Keratinocyte (primary cell): ENCODE results near the gene EPB41. TPM values are rescaled to one million over a fixed set of nuclear protein-coding genes. Genes with fewer than 3 reads are reported as not detected.

Experiments
- DNase-seq: peaks from one replicate; pipeline ENCODE4 v3.0.0-alpha.2; 2011; ENCODE audit warnings: low read depth, missing footprints, low spot score
- FAIRE-seq: peaks from 2 replicates; lab custom pipeline; 2011; peaks lifted over from hg19 to GRCh38; lab: Jason Lieb, UNC
- H2AFZ ChIP-seq: 2 replicates; pipeline ENCODE4 v1.6.0; 2012; ENCODE audit warnings: low read length, control low read depth, inconsistent platforms; ENCODE audit not compliant: control insufficient read depth
- H3K27ac ChIP-seq: 2 replicates; pipeline ENCODE4 v1.5.1; 2011; ENCODE audit warnings: low read length; ENCODE audit not compliant: control insufficient read depth, insufficient read depth
- H3K27me3 ChIP-seq: 3 replicates; pipeline ENCODE4 v1.6.0; 2011; ENCODE audit warnings: low read length; ENCODE audit not compliant: control insufficient read depth, insufficient read depth; ENCODE audit errors: extremely low read depth
- H3K36me3 ChIP-seq, 2 experiments: 2 replicates in 1 of 2; 3 replicates in 1 of 2; pipeline ENCODE4 v1.5.1; 2011; ENCODE audit warnings: low read length in 2 of 2, mild to moderate bottlenecking in 1 of 2; ENCODE audit not compliant: control insufficient read depth in 2 of 2, insufficient read depth in 2 of 2; ENCODE audit errors: extremely low read depth in 1 of 2
- H3K4me1 ChIP-seq: 3 replicates; pipeline ENCODE4 v1.5.1; 2011; ENCODE audit warnings: low read length; ENCODE audit not compliant: control insufficient read depth, insufficient read depth; ENCODE audit errors: extremely low read depth
- H3K4me2 ChIP-seq: 3 replicates; pipeline ENCODE4 v1.6.0; 2011; ENCODE audit warnings: low read depth, low read length; ENCODE audit not compliant: control insufficient read depth, insufficient read depth; ENCODE audit errors: extremely low read depth
- H3K4me3 ChIP-seq, 3 experiments: fragments of 200-600 bp in 1 of 3; sonication (generic) in 1 of 3; 2 replicates in 2 of 3; 3 replicates in 1 of 3; pipeline ENCODE4 v1.5.1; 2011 to 2016; ENCODE audit warnings: low read length in 3 of 3, mild to moderate bottlenecking in 3 of 3, control low read depth in 2 of 3, inconsistent platforms in 1 of 3, low read depth in 1 of 3, mixed read lengths in 1 of 3, mixed run types in 1 of 3, moderate library complexity in 1 of 3; ENCODE audit not compliant: control insufficient read depth in 2 of 3, insufficient read depth in 2 of 3; ENCODE audit errors: extremely low read depth in 1 of 3
- H3K79me2 ChIP-seq: 2 replicates; pipeline ENCODE4 v1.6.0; 2012; ENCODE audit warnings: low read length; ENCODE audit not compliant: control insufficient read depth, insufficient read depth
- H3K9ac ChIP-seq: 3 replicates; pipeline ENCODE4 v1.6.0; 2011; ENCODE audit warnings: low read length; ENCODE audit not compliant: control insufficient read depth, insufficient read depth; ENCODE audit errors: extremely low read depth
- H3K9me1 ChIP-seq: 3 replicates; pipeline ENCODE4 v1.6.0; 2011; ENCODE audit warnings: low read length; ENCODE audit not compliant: control insufficient read depth, insufficient read depth; ENCODE audit errors: extremely low read depth
- H3K9me3 ChIP-seq: 2 replicates; pipeline ENCODE4 v1.5.1; 2012; ENCODE audit warnings: low read depth, low read length; ENCODE audit not compliant: control insufficient read depth
- H4K20me1 ChIP-seq: 3 replicates; pipeline ENCODE4 v1.6.0; 2011; ENCODE audit warnings: low read length; ENCODE audit not compliant: control insufficient read depth, insufficient read depth; ENCODE audit errors: extremely low read depth
- CTCF ChIP-seq, 3 experiments: IDR thresholded peaks in 1 of 3; conservative IDR thresholded peaks in 1 of 3; optimal IDR thresholded peaks in 1 of 3; 2 replicates in 2 of 3; 3 replicates in 1 of 3; pipeline versions ENCODE3 to v1.5.1; 2011; ENCODE audit warnings: low read length in 3 of 3, mild to moderate bottlenecking in 3 of 3, moderate library complexity in 2 of 3, control low read depth in 1 of 3, inconsistent platforms in 1 of 3; ENCODE audit not compliant: insufficient read depth in 2 of 3; ENCODE audit errors: extremely low read depth in 1 of 3
- EZH2 ChIP-seq: IDR thresholded peaks from one replicate; pipeline ENCODE4 v1.6.1; 2012; ENCODE audit warnings: inconsistent platforms, mild to moderate bottlenecking, low read length, moderate library complexity
- dilution Hi-C: fragments of 300-500 bp; cut with MboI; formaldehyde crosslinking; loops from one replicate; pipeline ENCODE4 v1.7.0; 2020; ENCODE audit warnings: low sequenced_read_pairs; ENCODE audit not compliant: extremely low pct_ligation_motif_present
- polyA plus RNA-seq, 5 experiments: library from polyadenylated mRNA; depleted of rRNA in 3 of 5; stranded (reverse) in 3 of 5; stranded (forward) in 1 of 5; unstranded in 1 of 5; fragments of >200 nt; gene quantifications; 1 replicate in 1 of 5; 2 replicates in 3 of 5; 3 replicates in 1 of 5; pipeline versions ENCODE4 v1.2.1 to v1.2.3, GENCODE V29; 2011 to 2012; ENCODE audit warnings: missing spikeins in 2 of 5, low read depth in 1 of 5, low replicate concordance in 1 of 5

Gene EPB41
- polyA plus RNA-seq, 1 donor (not counting 4 experiments of a cell fraction or from before 2014, with no cell fraction given): 21.1 TPM

GRCh38 chr1:29022620-29023019, 108.3 kb downstream of the EPB41 start:
- Histone ChIP-seq H3K9me3 (no peaks in the 10 kb centered on the region), H3K36me3 (no peaks in the 10 kb centered on the region), H3K9me1 (no peaks in the 10 kb centered on the region), H3K4me3 (no peak overlapping the region), H3K4me2 (no peak overlapping the region), H3K79me2 (no peaks in the 10 kb centered on the region), H2AFZ (no peak overlapping the region), H3K27ac (no peak overlapping the region), H3K4me1 (no peaks in the 10 kb centered on the region), H4K20me1 (no peaks in the 10 kb centered on the region), H3K27me3 (no peaks in the 10 kb centered on the region), H3K9ac (no peak overlapping the region)
- dilution Hi-C loops: no loop called here
- DNase-seq (no peak), FAIRE-seq (no peak)
- TF ChIP-seq EZH2: no peak
- TF ChIP-seq CTCF (optimal IDR thresholded peaks at IDR 0.05 in 1 of 3, IDR thresholded peaks at IDR 0.05 in 1 of 3, conservative IDR thresholded peaks at IDR 0.05 in 1 of 3; ENCODE audit: extremely low read depth in 1 of 3, insufficient read depth in 2 of 3, low read length in 3 of 3): no peak

- no peak for FAIRE-seq
- dilution Hi-C loops: no loop called here
- H3K4me2 ChIP-seq: no peak overlapping the region
Observed at GRCh38 chr1:29029667-29030066, 115.3 kb downstream of the EPB41 start.

More at GRCh38 chr1:29029667-29030066, 115.3 kb downstream of the EPB41 start:
- Histone ChIP-seq H3K27me3 (no peaks in the 10 kb centered on the region), H3K9me3 (no peaks in the 10 kb centered on the region), H3K4me1 (no peaks in the 10 kb centered on the region), H3K27ac (no peak overlapping the region), H3K9ac (no peak overlapping the region), H3K9me1 (no peaks in the 10 kb centered on the region), H3K36me3 (peaks cover 0 to 1% of the 10 kb centered on the region in 2 experiments), H3K4me3 (no peak overlapping the region), H3K79me2 (no peaks in the 10 kb centered on the region), H4K20me1 (no peaks in the 10 kb centered on the region), H2AFZ (no peak overlapping the region)
- DNase-seq: no peak
- TF ChIP-seq CTCF (optimal IDR thresholded peaks at IDR 0.05 in 1 of 3, IDR thresholded peaks at IDR 0.05 in 1 of 3, conservative IDR thresholded peaks at IDR 0.05 in 1 of 3; ENCODE audit: extremely low read depth in 1 of 3, insufficient read depth in 2 of 3, low read length in 3 of 3) (no peak), EZH2 (no peak)
